B cell (primary cell): ENCODE data around the gene LAMA4. TPM values are rescaled to one million over a fixed set of nuclear protein-coding genes. Genes with fewer than 3 reads are reported as not detected.

Experiments used
- ATAC-seq: fragments of 200-7000 bp; cut with Tn5 transposase; one replicate; pipeline ENCODE4 v1.10.0; 2021; ENCODE audit warnings: low read depth, mild to moderate bottlenecking, moderate number of reproducible peaks, moderate library complexity
- CTCF ChIA-PET: fragments of 350-600 bp; sonication (Branson Sonifier 250); formaldehyde crosslinking; loops from one replicate; lab custom pipeline; 2021; ENCODE audit warnings: antibody characterized with exemption, inconsistent platforms; lab: Charles Lee
- POLR2A ChIA-PET: fragments of 350-600 bp; sonication (Branson Sonifier 250); formaldehyde crosslinking; loops from one replicate; lab custom pipeline; 2021; ENCODE audit warnings: antibody characterized with exemption; lab: Charles Lee
- DNase-seq: peaks from one replicate; pipeline ENCODE4 v3.0.0; 2013
- H2AFZ ChIP-seq: 2 replicates; pipeline ENCODE4 v1.6.1; 2012; ENCODE audit warnings: mild to moderate bottlenecking, low read depth, low read length; ENCODE audit not compliant: insufficient read depth, poor library complexity, severe bottlenecking
- H3K27ac ChIP-seq, 2 donors: 1 replicate in 1 of 2; 2 replicates in 1 of 2; pipeline ENCODE4 v1.5.1; 2012 to 2013; ENCODE audit warnings: low read length in 2 of 2, mild to moderate bottlenecking in 2 of 2, moderate library complexity in 1 of 2
- H3K27me3 ChIP-seq, 4 experiments: fragments of 200-600 bp in 1 of 4; sonication (generic) in 1 of 4; replicated peaks in 1 of 4; 1 replicate in 2 of 4; 2 replicates in 2 of 4; pipeline versions ENCODE4 v1.6.1 to v1.7.0; 2013 to 2016; ENCODE audit warnings: low read length in 3 of 4, mild to moderate bottlenecking in 2 of 4, mixed read lengths in 1 of 4, moderate library complexity in 1 of 4; ENCODE audit not compliant: insufficient read depth in 4 of 4, control insufficient read depth in 3 of 4; ENCODE audit errors: control extremely low read depth in 1 of 4
- H3K36me3 ChIP-seq, 2 experiments: replicated peaks in 1 of 2; 1 replicate in 1 of 2; 2 replicates in 1 of 2; pipeline versions ENCODE4 v1.6.1 to v1.7.1; 2013; ENCODE audit warnings: low read length in 1 of 2; ENCODE audit not compliant: insufficient read depth in 2 of 2, control insufficient read depth in 1 of 2; ENCODE audit errors: control extremely low read depth in 1 of 2, extremely low read depth in 1 of 2
- H3K4me1 ChIP-seq, 2 donors: fragments of 200-600 bp in 1 of 2; sonication (generic) in 1 of 2; 1 replicate in 1 of 2; 2 replicates in 1 of 2; pipeline versions ENCODE4 v1.5.1 to v1.6.1; 2013 to 2017; ENCODE audit warnings: low read length in 2 of 2; ENCODE audit not compliant: control insufficient read depth in 2 of 2, insufficient read depth in 2 of 2
- H3K4me2 ChIP-seq: replicated peaks from 2 replicates; pipeline ENCODE3; 2012; ENCODE audit warnings: mild to moderate bottlenecking, low read depth, low read length; ENCODE audit not compliant: poor library complexity, severe bottlenecking
- H3K4me3 ChIP-seq, 5 experiments: fragments of 200-600 bp in 1 of 5; sonication (generic) in 1 of 5; 1 replicate in 3 of 5; 2 replicates in 2 of 5; pipeline versions ENCODE4 v1.5.1 to v1.7.0; 2011 to 2016; ENCODE audit warnings: low read length in 4 of 5, mild to moderate bottlenecking in 4 of 5, low read depth in 2 of 5, control low read depth in 1 of 5, moderate library complexity in 1 of 5; ENCODE audit not compliant: insufficient read depth in 1 of 5; ENCODE audit errors: control extremely low read depth in 1 of 5, extremely low read depth in 1 of 5
- H3K79me2 ChIP-seq: fragments of 200-600 bp; sonication (generic); one replicate; pipeline ENCODE4 v1.6.0; 2016; ENCODE audit warnings: low read length; ENCODE audit not compliant: control insufficient read depth, insufficient read depth
- H3K9ac ChIP-seq: fragments of 200-600 bp; sonication (generic); 2 replicates; pipeline ENCODE4 v1.6.1; 2017; ENCODE audit warnings: mild to moderate bottlenecking, low read length, moderate library complexity
- H3K9me3 ChIP-seq, 3 donors: one replicate each; pipeline versions ENCODE4 v1.6.1 to v1.7.1; 2013; ENCODE audit warnings: low read length in 2 of 3; ENCODE audit not compliant: control insufficient read depth in 2 of 3, insufficient read depth in 1 of 3; ENCODE audit errors: control extremely low read depth in 1 of 3
- H4K20me1 ChIP-seq: 2 replicates; pipeline ENCODE4 v1.6.0; 2012; ENCODE audit warnings: mild to moderate bottlenecking, low read length; ENCODE audit not compliant: insufficient read depth, control insufficient read depth, poor library complexity, severe bottlenecking
- H3K27ac Mint-ChIP-seq: one replicate; pipeline ENCODE4 v1.8.0; 2021; ENCODE audit warnings: mixed read lengths
- H3K27me3 Mint-ChIP-seq: one replicate; pipeline ENCODE4 v1.8.0; 2021; ENCODE audit warnings: mixed read lengths
- H3K4me1 Mint-ChIP-seq: one replicate; pipeline ENCODE4 v1.8.0; 2021; ENCODE audit warnings: mixed read lengths
- H3K4me3 Mint-ChIP-seq: one replicate; pipeline ENCODE4 v1.8.0; 2021; ENCODE audit warnings: mixed read lengths
- H3K9me3 Mint-ChIP-seq: one replicate; pipeline ENCODE4 v1.8.0; 2022; ENCODE audit warnings: mixed read lengths; ENCODE audit not compliant: insufficient read depth
- CTCF ChIP-seq: fragments of 200-600 bp; IDR thresholded peaks from one replicate; pipeline ENCODE4 v1.8.0; 2022; ENCODE audit warnings: antibody characterized with exemption, mild to moderate bottlenecking
- EZH2 ChIP-seq: IDR thresholded peaks from 2 replicates; pipeline ENCODE4 v1.6.1; 2012; ENCODE audit warnings: borderline replicate concordance, low read depth, mild to moderate bottlenecking, moderate library complexity, low read length; ENCODE audit not compliant: insufficient read depth, poor library complexity, severe bottlenecking
- WGBS: methylation state at CpG from one replicate; pipeline ENCODE4 v1.1.5; 2013; ENCODE audit warnings: missing lambda C conversion rate; ENCODE audit not compliant: insufficient coverage; 5-methylcytosine and 5-hydroxymethylcytosine counted together
- intact Hi-C: fragments of 100-400 bp; cut with micrococcal nuclease; formaldehyde crosslinking; loops from one replicate; pipeline ENCODE4 v1.10.0; 2022
- polyA plus RNA-seq: library from polyadenylated mRNA; depleted of rRNA; stranded (reverse); fragments of >200 nt; gene quantifications from 2 replicates; pipeline ENCODE4 v1.2.3, GENCODE V29; 2012
- total RNA-seq, 2 donors: library from RNA; stranded (reverse); fragments of 120-200 nt in 1 of 2; gene quantifications; 1 replicate in 1 of 2; 2 replicates in 1 of 2; pipeline versions ENCODE4 v1.2.3 to v1.2.4, GENCODE V29; 2013 to 2022

The LAMA4 gene
- total and polyA plus RNA-seq, 2 donors (not counting 1 experiment from before 2014, with no cell fraction given) = not detected

DNA sequence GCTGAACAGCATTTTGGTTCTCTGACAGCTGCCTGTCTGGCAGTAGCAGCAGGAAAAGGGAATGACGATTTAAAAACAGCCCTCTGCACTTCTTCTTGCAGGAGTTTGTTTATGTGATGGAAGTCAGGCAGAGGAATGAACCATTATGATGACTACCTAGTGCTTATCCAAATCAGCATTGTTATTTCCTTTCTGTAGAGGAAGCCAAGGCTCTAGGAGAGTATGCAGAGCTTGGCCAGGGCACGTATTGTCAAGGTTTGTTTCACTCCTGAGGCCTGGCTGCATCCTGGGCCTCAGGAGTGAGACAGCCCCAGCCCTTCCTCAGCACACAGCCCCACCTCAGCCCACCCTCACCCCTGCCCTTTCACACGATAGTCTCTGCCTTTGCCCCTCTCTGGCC lies 98.5 kb downstream of the LAMA4 start:
- 88% methylated on average over 1 of the region's 3 CpGs for WGBS
- H3K4me3 Mint-ChIP-seq = no peak overlapping the region

GRCh38 chr6:112154711-112155110 lies 99.7 kb downstream of the LAMA4 start:
- POLR2A ChIA-PET = no interaction called here
- DNase-seq (no peak), ATAC-seq (no peak)
- CTCF ChIA-PET = interaction anchor here (1.2 kb wide), 1 partner anchor 9 kb away, joined by 10 read pairs; no protein-coding TSS in a partner anchor
- no CpG with 5 or more reads among the region's 2 CpGs for WGBS
- H3K27ac ChIP-seq = no peak overlapping the region
- no peaks in the 10 kb centered on the region for H3K79me2 ChIP-seq
- H2AFZ ChIP-seq = no peak overlapping the region
- H4K20me1 ChIP-seq = no peaks in the 10 kb centered on the region
- no peaks in the 10 kb centered on the region for H3K9me3 ChIP-seq
- peaks cover 10% of the 10 kb centered on the region for H3K4me1 Mint-ChIP-seq
- no peak overlapping the region for H3K4me2 ChIP-seq
- H3K27me3 Mint-ChIP-seq = no peaks in the 10 kb centered on the region
- no peak overlapping the region for H3K9ac ChIP-seq
- H3K9me3 Mint-ChIP-seq = no peaks in the 10 kb centered on the region
- no peak overlapping the region for H3K27ac Mint-ChIP-seq
- no peak overlapping the region for H3K4me3 ChIP-seq
- H3K4me1 ChIP-seq = peaks cover 0 to 5% of the 10 kb centered on the region in 2 donors
- TF ChIP-seq EZH2 (no peak), CTCF (no peak)
- no peaks in the 10 kb centered on the region for H3K27me3 ChIP-seq
- H3K4me3 Mint-ChIP-seq = no peak overlapping the region
- intact Hi-C loops = no loop called here
- H3K36me3 ChIP-seq = no peaks in the 10 kb centered on the region

More for the DNA sequence above, 98.5 kb downstream of the LAMA4 start:
- peaks cover 0 to 5% of the 10 kb centered on the region in 2 donors for H3K4me1 ChIP-seq
- CTCF ChIA-PET = no interaction called here
- Mint-ChIP-seq H3K27me3 (peaks cover 8% of the 10 kb centered on the region), H3K27ac (no peak overlapping the region), H3K4me1 (peaks cover 10% of the 10 kb centered on the region), H3K9me3 (no peaks in the 10 kb centered on the region)
- H3K36me3 ChIP-seq = no peaks in the 10 kb centered on the region
- no peak overlapping the region for H3K4me3 ChIP-seq
- DNase-seq = no peak
- TF ChIP-seq EZH2 (no peak), CTCF (no peak)
- H3K9ac ChIP-seq = no peak overlapping the region
- H3K27ac ChIP-seq = no peak overlapping the region
- ATAC-seq = no peak
- no peaks in the 10 kb centered on the region for H4K20me1 ChIP-seq
- intact Hi-C loops = no loop called here
- H3K79me2 ChIP-seq = no peaks in the 10 kb centered on the region
- H3K4me2 ChIP-seq = no peak overlapping the region
- POLR2A ChIA-PET = no interaction called here
- H3K9me3 ChIP-seq = no peaks in the 10 kb centered on the region
- peak overlapping the region; percentile 3 for H2AFZ ChIP-seq
- H3K27me3 ChIP-seq = peaks cover 0 to 3% (median 0%) of the 10 kb centered on the region in 4 experiments
